Measurements from ENCODE around the gene FAM3B. TPM values are rescaled to one million over a fixed set of nuclear protein-coding genes. Genes with fewer than 3 reads are reported as not detected.

The FAM3B gene
- total RNA-seq, 1 donor from 2014 or later, result not detected

DNA sequence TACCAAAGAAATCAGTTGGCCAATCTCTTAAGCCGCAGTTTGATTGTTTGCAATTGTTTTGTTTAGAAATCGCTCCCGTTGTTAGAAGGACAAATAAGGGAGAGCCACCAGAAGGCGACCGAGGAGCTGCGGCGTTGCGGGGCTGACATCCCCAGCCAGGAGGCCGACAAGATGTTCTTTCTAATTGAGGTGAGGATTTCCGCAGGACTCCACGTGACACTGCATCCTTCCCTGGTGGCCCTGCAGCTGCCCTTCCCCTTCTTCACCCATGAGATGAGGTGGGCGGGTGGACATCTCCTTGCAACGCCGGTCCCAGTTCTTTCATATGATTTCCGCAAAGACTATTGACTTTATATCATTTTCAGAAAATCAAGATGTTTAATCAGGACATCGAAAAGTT lies 82.2 kb downstream of the FAM3B start:
- TF ChIP-seq, protein P1, sequence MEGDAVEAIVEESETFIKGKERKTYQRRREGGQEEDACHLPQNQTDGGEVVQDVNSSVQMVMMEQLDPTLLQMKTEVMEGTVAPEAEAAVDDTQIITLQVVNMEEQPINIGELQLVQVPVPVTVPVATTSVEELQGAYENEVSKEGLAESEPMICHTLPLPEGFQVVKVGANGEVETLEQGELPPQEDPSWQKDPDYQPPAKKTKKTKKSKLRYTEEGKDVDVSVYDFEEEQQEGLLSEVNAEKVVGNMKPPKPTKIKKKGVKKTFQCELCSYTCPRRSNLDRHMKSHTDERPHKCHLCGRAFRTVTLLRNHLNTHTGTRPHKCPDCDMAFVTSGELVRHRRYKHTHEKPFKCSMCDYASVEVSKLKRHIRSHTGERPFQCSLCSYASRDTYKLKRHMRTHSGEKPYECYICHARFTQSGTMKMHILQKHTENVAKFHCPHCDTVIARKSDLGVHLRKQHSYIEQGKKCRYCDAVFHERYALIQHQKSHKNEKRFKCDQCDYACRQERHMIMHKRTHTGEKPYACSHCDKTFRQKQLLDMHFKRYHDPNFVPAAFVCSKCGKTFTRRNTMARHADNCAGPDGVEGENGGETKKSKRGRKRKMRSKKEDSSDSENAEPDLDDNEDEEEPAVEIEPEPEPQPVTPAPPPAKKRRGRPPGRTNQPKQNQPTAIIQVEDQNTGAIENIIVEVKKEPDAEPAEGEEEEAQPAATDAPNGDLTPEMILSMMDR (IDR thresholded peaks at IDR 0.05), result no peak
- no peaks in the 10 kb centered on the region for H3K9me3 Mint-ChIP-seq (ENCODE audit: low read depth)
- peaks cover 48% of the 10 kb centered on the region for H3K27me3 Mint-ChIP-seq (ENCODE audit: low read depth)
- H3K4me1 Mint-ChIP-seq (ENCODE audit: low read depth), result no peaks in the 10 kb centered on the region
- H3K27ac Mint-ChIP-seq (ENCODE audit: unreplicated experiment), result no peak overlapping the region
- H3K36me3 Mint-ChIP-seq (ENCODE audit: low read depth), result peaks cover 1% of the 10 kb centered on the region
- H3K4me3 Mint-ChIP-seq (ENCODE audit: unreplicated experiment), result no peak overlapping the region
- no peak for DNase-seq (ENCODE audit: low spot score)

DNA sequence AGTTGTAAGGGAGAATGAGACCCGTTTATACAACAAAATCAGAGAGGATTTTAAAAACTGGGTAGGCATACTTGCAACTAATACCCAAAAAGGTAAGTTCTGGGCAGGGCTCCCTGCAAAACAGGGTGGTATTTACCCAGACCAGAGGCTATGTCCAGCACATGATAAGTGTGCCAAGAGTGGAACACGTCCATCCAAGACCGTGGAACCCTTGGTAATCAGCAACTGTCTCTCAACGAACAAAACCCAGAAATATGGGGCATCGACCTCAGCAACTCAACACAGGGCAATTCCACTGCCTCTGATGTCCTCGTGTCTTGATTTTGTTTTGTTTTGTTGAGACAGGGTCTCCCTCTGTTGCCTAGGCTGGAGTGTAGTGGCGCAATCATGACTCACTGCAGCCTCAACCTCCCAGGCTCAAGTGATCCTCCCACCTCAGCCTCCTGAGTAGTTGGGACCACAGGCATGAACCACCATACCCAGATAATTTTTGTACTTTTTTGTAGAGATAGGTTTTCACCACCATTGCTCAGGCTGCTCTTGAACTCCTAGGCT lies 82.7 kb downstream of the FAM3B start:
- Mint-ChIP-seq H3K4me1 (ENCODE audit: low read depth) (no peaks in the 10 kb centered on the region), H3K9me3 (ENCODE audit: low read depth) (no peaks in the 10 kb centered on the region), H3K27me3 (ENCODE audit: low read depth) (peaks cover 44% of the 10 kb centered on the region), H3K4me3 (ENCODE audit: unreplicated experiment) (no peak overlapping the region), H3K36me3 (ENCODE audit: low read depth) (peaks cover 1% of the 10 kb centered on the region), H3K27ac (ENCODE audit: unreplicated experiment) (no peak overlapping the region)
- DNase-seq (ENCODE audit: low spot score), result no peak
- TF ChIP-seq, protein P1 (IDR thresholded peaks at IDR 0.05), result no peak

DNA sequence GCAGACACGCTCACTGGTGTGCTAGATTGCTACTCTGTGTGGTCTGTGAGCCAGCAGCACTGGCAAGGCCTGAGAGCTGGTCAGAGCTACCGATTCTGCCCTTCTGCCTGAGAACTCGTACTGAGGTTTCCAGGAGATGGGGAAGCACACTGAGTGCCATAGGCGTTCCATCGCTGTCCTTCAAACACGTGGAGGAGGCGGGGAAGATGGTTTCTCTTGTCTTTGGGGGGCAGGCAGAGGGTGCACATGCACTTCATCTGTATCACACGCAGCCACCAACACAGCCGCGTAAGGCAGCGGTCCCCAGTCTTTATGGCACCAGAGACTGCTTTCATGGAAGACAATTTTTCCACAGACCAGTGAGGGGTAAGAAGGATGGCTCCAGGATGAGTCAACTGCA lies 85.6 kb downstream of the FAM3B start:
- H3K4me1 Mint-ChIP-seq (ENCODE audit: low read depth), result no peaks in the 10 kb centered on the region
- no peak overlapping the region for H3K4me3 Mint-ChIP-seq (ENCODE audit: unreplicated experiment)
- no peaks in the 10 kb centered on the region for H3K9me3 Mint-ChIP-seq (ENCODE audit: low read depth)
- no peak for DNase-seq (ENCODE audit: low spot score)
- H3K27me3 Mint-ChIP-seq (ENCODE audit: low read depth), result peaks cover 37% of the 10 kb centered on the region
- TF ChIP-seq, protein P1 (IDR thresholded peaks at IDR 0.05), result no peak
- H3K36me3 Mint-ChIP-seq (ENCODE audit: low read depth), result peaks cover 1% of the 10 kb centered on the region
- H3K27ac Mint-ChIP-seq (ENCODE audit: unreplicated experiment), result no peak overlapping the region

DNA sequence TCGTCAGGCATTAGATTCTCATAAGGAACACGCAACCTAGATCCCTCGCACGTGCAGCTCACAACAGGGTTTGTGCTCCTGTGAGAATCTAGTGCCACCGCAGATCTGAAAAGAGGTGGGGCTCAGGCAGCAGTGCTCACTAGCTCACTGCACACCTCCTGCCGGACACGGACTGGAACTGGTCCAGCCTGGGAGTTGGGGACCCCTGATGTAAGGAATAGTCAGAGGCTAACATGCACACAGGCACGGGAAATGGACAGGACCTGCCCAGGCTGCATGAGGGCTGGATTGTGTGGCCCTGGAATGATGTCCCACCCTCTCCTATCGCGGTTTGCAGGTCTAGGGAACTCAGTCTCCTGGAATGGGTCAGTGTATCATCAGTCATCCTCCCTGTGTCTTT lies 86.2 kb downstream of the FAM3B start:
- Mint-ChIP-seq H3K4me1 (ENCODE audit: low read depth) (no peaks in the 10 kb centered on the region), H3K9me3 (ENCODE audit: low read depth) (no peaks in the 10 kb centered on the region), H3K4me3 (ENCODE audit: unreplicated experiment) (no peak overlapping the region), H3K27me3 (ENCODE audit: low read depth) (peaks cover 34% of the 10 kb centered on the region), H3K36me3 (ENCODE audit: low read depth) (peaks cover 1% of the 10 kb centered on the region), H3K27ac (ENCODE audit: unreplicated experiment) (no peak overlapping the region)
- no peak for DNase-seq (ENCODE audit: low spot score)
- TF ChIP-seq, protein P1 (IDR thresholded peaks at IDR 0.05), result no peak

DNA sequence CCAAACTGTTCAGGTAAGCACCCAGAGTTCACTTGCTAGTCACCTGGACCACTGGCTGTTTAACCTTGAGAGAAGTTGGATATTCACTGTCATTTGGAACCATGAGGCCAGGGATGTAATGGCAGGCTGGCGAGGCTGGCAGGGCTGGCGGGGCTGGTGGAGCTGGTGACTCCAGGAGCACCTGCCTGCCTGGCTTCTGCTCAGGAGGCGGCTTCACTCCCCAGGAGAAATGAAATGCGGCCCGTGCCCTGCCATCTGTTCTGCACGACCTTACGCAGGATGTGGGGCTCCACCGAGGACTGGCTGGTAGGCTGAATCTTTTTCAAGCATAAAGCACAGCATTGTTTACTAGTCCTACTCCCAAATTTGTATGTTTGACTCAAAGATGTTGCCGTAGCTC lies 86.7 kb downstream of the FAM3B start:
- Mint-ChIP-seq H3K27ac (ENCODE audit: unreplicated experiment) (no peak overlapping the region), H3K4me1 (ENCODE audit: low read depth) (no peaks in the 10 kb centered on the region), H3K9me3 (ENCODE audit: low read depth) (no peaks in the 10 kb centered on the region), H3K4me3 (ENCODE audit: unreplicated experiment) (no peak overlapping the region), H3K27me3 (ENCODE audit: low read depth) (peaks cover 39% of the 10 kb centered on the region), H3K36me3 (ENCODE audit: low read depth) (peaks cover 1% of the 10 kb centered on the region)
- DNase-seq (ENCODE audit: low spot score), result no peak
- TF ChIP-seq, protein P1 (IDR thresholded peaks at IDR 0.05), result no peak

Data from chondrocyte (in vitro differentiated cells).